AG10803 (cell line): Measurements from ENCODE around the gene PALM2AKAP2.

Source experiments
- DNase-seq: peaks from one replicate; pipeline ENCODE4 v3.0.0; 2010; ENCODE audit warnings: low read depth
- H3K4me3 ChIP-seq: 2 replicates; pipeline ENCODE4 v1.5.1; 2011; ENCODE audit warnings: mild to moderate bottlenecking, low read length, control low read depth
- CTCF ChIP-seq: conservative IDR thresholded peaks from 2 replicates; pipeline ENCODE4 v1.5.1; 2011; ENCODE audit warnings: mild to moderate bottlenecking, low read length, control low read depth, inconsistent platforms

The PALM2AKAP2 gene

GRCh38 chr9:109793921-109794320 is 13.9 kb downstream of the PALM2AKAP2 start:
- DNase-seq: no peak
- no peak for TF ChIP-seq CTCF
- H3K4me3 ChIP-seq: no peak overlapping the region

- peak; percentile 67 for DNase-seq
- H3K4me3 ChIP-seq: no peak overlapping the region
- TF ChIP-seq CTCF: no peak
Observed at GRCh38 chr9:109794361-109795012, 14.5 kb downstream of the PALM2AKAP2 start.

GRCh38 chr9:109795613-109796012 is 15.6 kb downstream of the PALM2AKAP2 start:
- no peak overlapping the region for H3K4me3 ChIP-seq
- no peak for DNase-seq
- TF ChIP-seq CTCF: no peak

- no peak for TF ChIP-seq CTCF
- DNase-seq: no peak
- no peak overlapping the region for H3K4me3 ChIP-seq
Observed at GRCh38 chr9:109796078-109796477, 16.1 kb downstream of the PALM2AKAP2 start.

- no peak for DNase-seq
Observed at GRCh38 chr9:109797006-109797405, 17.0 kb downstream of the PALM2AKAP2 start.

GRCh38 chr9:109797509-109797908 is 17.5 kb downstream of the PALM2AKAP2 start:
- DNase-seq: no peak
- no peak for TF ChIP-seq CTCF
- no peak overlapping the region for H3K4me3 ChIP-seq

More at GRCh38 chr9:109797006-109797405, 17.0 kb downstream of the PALM2AKAP2 start:
- no peak overlapping the region for H3K4me3 ChIP-seq
- no peak for TF ChIP-seq CTCF

GRCh38 chr9:109799141-109799540 is 19.1 kb downstream of the PALM2AKAP2 start:
- DNase-seq: no peak
- no peak for TF ChIP-seq CTCF
- H3K4me3 ChIP-seq: no peak overlapping the region
